Measurements from ENCODE around the gene AMIGO1. TPM values are rescaled to one million over a fixed set of nuclear protein-coding genes. Genes with fewer than 3 reads are reported as not detected.

AMIGO1 gene
- total RNA-seq, 4 donors from 2014 or later, result 7.7 to 19.3 (median 14.7) TPM

GRCh38 chr1:109483672-109484518 is 25.6 kb downstream of the AMIGO1 start, which contains the start of gene ATXN7L2:
Gene ATXN7L2 (plus strand): TSS chr1:109483905. CDS start chr1:109483954, 49 bp downstream.
- H3K27ac ChIP-seq, result peak within 1 kb of the TSS; percentile 85 to 98 (median 94)
- WGBS, 2 donors (ENCODE audit: low coverage in 1 of 2), result 0 to 2% methylated on average over 13 to 19 of the region's 73 CpGs
- H3K36me3 ChIP-seq, result peaks cover 0 to 46% of the 10 kb centered on the region in 2 donors
- ATAC-seq, result peak; percentile 91
- H3K9me3 ChIP-seq, result no peaks in the 10 kb centered on the region
- TF ChIP-seq CTCF (IDR thresholded peaks at IDR 0.05), result peak in 3 of 4 experiments; percentile 2 to 11 (median 8)
- TF ChIP-seq EP300 (IDR thresholded peaks at IDR 0.05), result no peak
- peak; percentile 30 for TF ChIP-seq POLR2AphosphoS5 (IDR thresholded peaks at IDR 0.05)
- peak; percentile 58 to 62 for TF ChIP-seq POLR2A (IDR thresholded peaks at IDR 0.05)
- peak within 1 kb of the TSS; percentile 74 to 77 for H3K4me3 ChIP-seq
- H3K27me3 ChIP-seq, result no peaks in the 10 kb centered on the region
- peaks cover 0 to 24% (median 8%) of the 10 kb centered on the region in 3 donors for H3K4me1 ChIP-seq

GRCh38 chr1:109482791-109483671 is 26.5 kb downstream of the AMIGO1 start:
- Histone ChIP-seq H3K27me3 (no peaks in the 10 kb centered on the region), H3K4me1 (peaks cover 0 to 24% (median 8%) of the 10 kb centered on the region in 3 donors), H3K4me3 (peak overlapping the region; percentile 45 to 74), H3K36me3 (peaks cover 0 to 46% of the 10 kb centered on the region in 2 donors), H3K9me3 (no peaks in the 10 kb centered on the region), H3K27ac (peak overlapping the region in 3 of 4 donors; percentile 71 to 98 (median 95))
- 9% methylated on average over 7 of the region's 29 CpGs; no CpG with 5 or more reads in 1 of the 2 donors for WGBS, 2 donors (ENCODE audit: low coverage in 1 of 2)
- ATAC-seq, result peak; percentile 32
- no peak for TF ChIP-seq EP300 (IDR thresholded peaks at IDR 0.05)
- no peak for TF ChIP-seq POLR2AphosphoS5 (IDR thresholded peaks at IDR 0.05)
- no peak for TF ChIP-seq POLR2A (IDR thresholded peaks at IDR 0.05)
- TF ChIP-seq CTCF (IDR thresholded peaks at IDR 0.05), result no peak

- peaks cover 0 to 24% (median 8%) of the 10 kb centered on the region in 3 donors for H3K4me1 ChIP-seq
- no peak overlapping the region for H3K4me3 ChIP-seq
- TF ChIP-seq POLR2AphosphoS5 (IDR thresholded peaks at IDR 0.05) (no peak), EP300 (IDR thresholded peaks at IDR 0.05) (no peak), CTCF (IDR thresholded peaks at IDR 0.05) (no peak), POLR2A (IDR thresholded peaks at IDR 0.05) (no peak)
- no peak for ATAC-seq
- H3K27me3 ChIP-seq, result no peaks in the 10 kb centered on the region
- no peak overlapping the region for H3K27ac ChIP-seq
- no peaks in the 10 kb centered on the region for H3K9me3 ChIP-seq
- peaks cover 0 to 45% of the 10 kb centered on the region in 2 donors for H3K36me3 ChIP-seq
These were observed 27.3 kb downstream of the AMIGO1 start for GRCh38 chr1:109482242-109482641.

- TF ChIP-seq CTCF (IDR thresholded peaks at IDR 0.05), result no peak
- no peak overlapping the region for H3K27ac ChIP-seq
- WGBS, 2 donors (ENCODE audit: low coverage in 1 of 2), result 100% methylated on average over 1 of the region's 2 CpGs; no CpG with 5 or more reads in 1 of the 2 donors
These were observed 27.9 kb downstream of the AMIGO1 start for GRCh38 chr1:109481646-109482045.

More at GRCh38 chr1:109481646-109482045, 27.9 kb downstream of the AMIGO1 start:
- Histone ChIP-seq H3K4me1 (peaks cover 0 to 24% (median 8%) of the 10 kb centered on the region in 3 donors), H3K9me3 (no peaks in the 10 kb centered on the region), H3K4me3 (no peak overlapping the region), H3K36me3 (peaks cover 0 to 47% of the 10 kb centered on the region in 2 donors), H3K27me3 (no peaks in the 10 kb centered on the region)
- no peak for ATAC-seq
